ENCODE results near the gene ATL2.

DNA sequence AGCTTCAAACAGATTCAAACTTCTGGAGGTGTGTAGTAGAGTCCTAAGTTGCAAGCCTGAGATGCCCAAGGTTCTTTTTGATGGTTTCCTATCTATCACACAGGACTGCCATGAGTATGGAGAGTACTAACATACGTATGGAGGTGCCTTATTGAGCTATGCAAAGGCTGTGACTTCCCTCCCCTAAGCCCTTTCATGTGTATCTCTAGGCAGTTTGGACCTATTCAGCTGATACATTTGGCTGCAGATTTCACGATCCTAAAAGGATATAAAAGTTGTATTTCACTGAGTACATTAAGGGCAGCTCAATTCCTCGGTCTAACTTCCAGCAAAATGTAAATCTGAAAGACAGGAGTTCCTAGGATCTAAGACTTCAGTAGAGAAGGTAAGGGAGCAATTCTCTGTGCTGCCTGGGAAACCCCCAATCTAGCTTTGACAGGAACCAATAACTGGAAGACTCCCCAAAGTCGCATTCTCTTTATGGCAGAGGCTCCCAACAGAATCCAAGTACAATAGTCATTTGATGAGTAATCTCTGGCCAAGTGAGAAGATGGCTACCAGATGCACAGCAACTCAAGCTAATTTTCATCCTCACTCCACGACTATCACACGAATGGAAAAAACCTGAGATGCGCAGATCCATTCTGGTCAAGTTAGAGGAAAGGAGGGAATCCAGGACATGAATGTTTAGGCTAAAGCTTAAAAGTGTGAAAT is 83.8 kb downstream of the ATL2 start:
- TF ChIP-seq, protein P1, sequence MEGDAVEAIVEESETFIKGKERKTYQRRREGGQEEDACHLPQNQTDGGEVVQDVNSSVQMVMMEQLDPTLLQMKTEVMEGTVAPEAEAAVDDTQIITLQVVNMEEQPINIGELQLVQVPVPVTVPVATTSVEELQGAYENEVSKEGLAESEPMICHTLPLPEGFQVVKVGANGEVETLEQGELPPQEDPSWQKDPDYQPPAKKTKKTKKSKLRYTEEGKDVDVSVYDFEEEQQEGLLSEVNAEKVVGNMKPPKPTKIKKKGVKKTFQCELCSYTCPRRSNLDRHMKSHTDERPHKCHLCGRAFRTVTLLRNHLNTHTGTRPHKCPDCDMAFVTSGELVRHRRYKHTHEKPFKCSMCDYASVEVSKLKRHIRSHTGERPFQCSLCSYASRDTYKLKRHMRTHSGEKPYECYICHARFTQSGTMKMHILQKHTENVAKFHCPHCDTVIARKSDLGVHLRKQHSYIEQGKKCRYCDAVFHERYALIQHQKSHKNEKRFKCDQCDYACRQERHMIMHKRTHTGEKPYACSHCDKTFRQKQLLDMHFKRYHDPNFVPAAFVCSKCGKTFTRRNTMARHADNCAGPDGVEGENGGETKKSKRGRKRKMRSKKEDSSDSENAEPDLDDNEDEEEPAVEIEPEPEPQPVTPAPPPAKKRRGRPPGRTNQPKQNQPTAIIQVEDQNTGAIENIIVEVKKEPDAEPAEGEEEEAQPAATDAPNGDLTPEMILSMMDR (IDR thresholded peaks at IDR 0.05; ENCODE audit: poor library complexity), result no peak
- TF ChIP-seq EZH2phosphoT487 (IDR thresholded peaks at IDR 0.05; ENCODE audit: low read depth, severe bottlenecking, unreplicated experiment) (no peak), EZH2 (IDR thresholded peaks at IDR 0.05; ENCODE audit: borderline replicate concordance) (no peak)

Data from hepatocyte (in vitro differentiated cells).